HepG2 (cell line): ENCODE results near the gene P2RX3. TPM values are rescaled to one million over a fixed set of nuclear protein-coding genes. Genes with fewer than 3 reads are reported as not detected.

Experiments used
- AHR ChIP-seq: IDR thresholded peaks from 2 replicates; pipeline ENCODE4 v1.6.1; 2018; ENCODE audit warnings: missing genetic modification reagents, missing compliant biosample characterization
- HCFC1 ChIP-seq: fragments of 150-350 bp; IDR thresholded peaks from 2 replicates; pipeline ENCODE4 v1.6.1; 2014; ENCODE audit warnings: low read depth, low read length
- KDM6A ChIP-seq: IDR thresholded peaks from 2 replicates; pipeline ENCODE4 v1.6.1; 2016; ENCODE audit warnings: low read depth
- MAFG ChIP-seq: sonication (generic); formaldehyde crosslinking; IDR thresholded peaks from 2 replicates; pipeline ENCODE4 v1.5.1; 2020; ENCODE audit warnings: mild to moderate bottlenecking, missing genetic modification reagents
- MEIS1 ChIP-seq: sonication (generic); formaldehyde crosslinking; IDR thresholded peaks from 2 replicates; pipeline ENCODE4 v1.9.0; 2021; ENCODE audit warnings: mild to moderate bottlenecking, missing genetic modification reagents, moderate library complexity, borderline replicate concordance
- MZF1 ChIP-seq: sonication (generic); formaldehyde crosslinking; IDR thresholded peaks from 2 replicates; pipeline ENCODE4 v1.8.1; 2023; ENCODE audit warnings: mild to moderate bottlenecking, missing genetic modification reagents, borderline replicate concordance
- NPAS2 ChIP-seq: sonication (generic); formaldehyde crosslinking; IDR thresholded peaks from 2 replicates; pipeline ENCODE4 v1.8.0; 2022; ENCODE audit warnings: mild to moderate bottlenecking, missing genetic modification reagents, borderline replicate concordance
- PCBP1 ChIP-seq: fragments of 200-400 bp; formaldehyde crosslinking; IDR thresholded peaks from 2 replicates; pipeline ENCODE4 v1.6.1; 2017; ENCODE audit warnings: mild to moderate bottlenecking, low read depth, low read length, borderline replicate concordance
- POGK ChIP-seq: sonication (generic); formaldehyde crosslinking; conservative IDR thresholded peaks from 2 replicates; pipeline ENCODE4 v1.8.0; 2022; ENCODE audit warnings: mild to moderate bottlenecking, moderate library complexity, missing genetic modification reagents
- SP140L ChIP-seq: sonication (generic); formaldehyde crosslinking; IDR thresholded peaks from 2 replicates; pipeline ENCODE4 v1.4.0; 2020; ENCODE audit warnings: missing genetic modification reagents, borderline replicate concordance
- SRY ChIP-seq: sonication (generic); formaldehyde crosslinking; IDR thresholded peaks from 2 replicates; pipeline ENCODE4 v1.8.0; 2022; ENCODE audit warnings: mild to moderate bottlenecking, missing genetic modification reagents
- TAF15 ChIP-seq: fragments of 200-400 bp; formaldehyde crosslinking; IDR thresholded peaks from one replicate; pipeline ENCODE4 v1.6.1; 2018; ENCODE audit warnings: mild to moderate bottlenecking, low read depth, low read length; ENCODE audit not compliant: poor library complexity, severe bottlenecking
- THAP7 ChIP-seq: sonication (generic); formaldehyde crosslinking; IDR thresholded peaks from 2 replicates; pipeline ENCODE4 v1.8.1; 2023; ENCODE audit warnings: mild to moderate bottlenecking, missing genetic modification reagents
- TIGD3 ChIP-seq: sonication (generic); formaldehyde crosslinking; IDR thresholded peaks from 2 replicates; pipeline ENCODE4 v1.5.1; 2020; ENCODE audit warnings: mild to moderate bottlenecking, missing genetic modification reagents, borderline replicate concordance
- YEATS2 ChIP-seq: sonication (generic); formaldehyde crosslinking; IDR thresholded peaks from 2 replicates; pipeline ENCODE4 v1.4.0; 2020; ENCODE audit warnings: missing genetic modification reagents, borderline replicate concordance
- ZBTB39 ChIP-seq: sonication (generic); formaldehyde crosslinking; IDR thresholded peaks from 2 replicates; pipeline ENCODE4 v1.5.0; 2020; ENCODE audit warnings: missing genetic modification reagents
- ZFP36L2 ChIP-seq: sonication (generic); formaldehyde crosslinking; IDR thresholded peaks from 2 replicates; pipeline ENCODE4 v1.4.0; 2020; ENCODE audit warnings: missing genetic modification reagents
- ZNF101 ChIP-seq: sonication (generic); formaldehyde crosslinking; IDR thresholded peaks from 2 replicates; pipeline ENCODE4 v1.4.0; 2020; ENCODE audit warnings: mild to moderate bottlenecking, low read depth, missing genetic modification reagents, borderline replicate concordance
- polyA plus RNA-seq, 8 experiments: library from polyadenylated mRNA; depleted of rRNA in 3 of 8; stranded (reverse) in 7 of 8; unstranded in 1 of 8; fragments of >200 nt; fragmentation: Illumina TruSeq in 4 of 8; extraction: Trizol in 4 of 8; gene quantifications; 2 replicates each; pipeline versions ENCODE4 v1.2.1 to v1.2.3, GENCODE V29; 2011 to 2016; ENCODE audit warnings: low read depth in 4 of 8, missing spikeins in 1 of 8, mixed read lengths in 1 of 8; ENCODE audit not compliant: insufficient read depth in 1 of 8
- total RNA-seq, 5 experiments: library from RNA; depleted of rRNA; stranded (reverse); fragments of >200 nt; fragmentation: Illumina TruSeq; extraction: Trizol; gene quantifications; 2 replicates each; pipeline ENCODE4 v1.2.3, GENCODE V29; 2016; ENCODE audit warnings: low read depth in 1 of 5
- TF ChIP-seq, protein P1 (sequence below): sonication (generic); formaldehyde crosslinking; IDR thresholded peaks from 2 replicates; pipeline ENCODE4 v1.9.0; 2021; ENCODE audit warnings: missing genetic modification reagents, borderline replicate concordance
- TF ChIP-seq, protein P2 (sequence below): sonication (generic); formaldehyde crosslinking; IDR thresholded peaks from 2 replicates; pipeline ENCODE4 v1.8.1; 2023; ENCODE audit warnings: missing genetic modification reagents, mild to moderate bottlenecking, borderline replicate concordance

The P2RX3 gene
- total and polyA plus RNA-seq, 2 of the 13 experiments (the other 11 are each of a cell fraction or from before 2014, with no cell fraction given) = 0.08 TPM; not detected in 1

DNA sequence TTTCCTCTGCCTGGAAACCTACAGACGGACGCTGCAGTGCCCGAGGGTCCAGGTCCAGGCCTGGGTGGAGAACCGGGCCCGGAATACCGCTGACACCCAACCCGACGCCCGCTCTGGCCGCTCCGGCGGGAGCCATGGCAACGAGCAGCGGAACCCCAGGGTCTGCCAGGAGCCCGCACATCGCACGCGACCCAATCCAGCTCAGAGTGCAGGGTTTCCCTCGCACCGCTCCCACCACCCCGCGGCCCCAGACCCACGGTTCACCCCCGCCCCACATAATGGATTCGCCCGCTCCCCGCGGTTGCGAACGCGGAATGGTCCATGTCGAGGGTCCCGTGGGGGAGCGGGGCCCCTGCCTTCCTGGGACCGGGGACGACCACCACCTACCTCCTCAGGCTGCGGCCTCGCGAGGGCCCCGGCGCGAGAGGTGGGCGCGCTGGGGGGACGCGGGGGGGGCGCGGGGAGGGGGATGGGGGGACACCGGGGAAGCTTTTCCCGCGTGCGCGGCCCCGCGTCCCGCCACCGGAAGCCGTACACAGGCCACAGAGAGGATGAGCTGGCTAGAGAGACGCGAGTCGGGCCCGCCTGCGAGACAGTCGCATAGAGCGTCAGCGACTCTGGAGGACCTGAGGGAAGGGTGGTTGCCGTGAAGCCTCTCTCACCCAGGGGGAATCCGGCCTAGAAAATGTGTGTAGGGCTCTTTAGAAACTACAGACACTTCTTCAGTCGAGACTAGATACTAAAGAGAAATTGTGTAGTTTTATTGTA, 2.6 kb upstream of the P2RX3 start, which contains the start of gene SSRP1 (continued):
- no peak for TF ChIP-seq NPAS2 (CRISPR knock-in tag)
- no peak for TF ChIP-seq POGK (CRISPR knock-in tag)
- peak; percentile 95; the same call in 1 of the 2 replicates for TF ChIP-seq PCBP1
- no peak for TF ChIP-seq ZBTB39 (CRISPR knock-in tag)
- no peak for TF ChIP-seq MZF1 (CRISPR knock-in tag)
- no peak for TF ChIP-seq MEIS1 (CRISPR knock-in tag)
- TF ChIP-seq TIGD3 = no peak
- TF ChIP-seq TAF15 = no peak
- TF ChIP-seq YEATS2 = peak; percentile 88
- no peak for TF ChIP-seq THAP7 (CRISPR knock-in tag)
- 0 out of 2 replicates have a peak, but pooled peaks have one; percentile 21 for TF ChIP-seq SRY
- TF ChIP-seq, protein P1, sequence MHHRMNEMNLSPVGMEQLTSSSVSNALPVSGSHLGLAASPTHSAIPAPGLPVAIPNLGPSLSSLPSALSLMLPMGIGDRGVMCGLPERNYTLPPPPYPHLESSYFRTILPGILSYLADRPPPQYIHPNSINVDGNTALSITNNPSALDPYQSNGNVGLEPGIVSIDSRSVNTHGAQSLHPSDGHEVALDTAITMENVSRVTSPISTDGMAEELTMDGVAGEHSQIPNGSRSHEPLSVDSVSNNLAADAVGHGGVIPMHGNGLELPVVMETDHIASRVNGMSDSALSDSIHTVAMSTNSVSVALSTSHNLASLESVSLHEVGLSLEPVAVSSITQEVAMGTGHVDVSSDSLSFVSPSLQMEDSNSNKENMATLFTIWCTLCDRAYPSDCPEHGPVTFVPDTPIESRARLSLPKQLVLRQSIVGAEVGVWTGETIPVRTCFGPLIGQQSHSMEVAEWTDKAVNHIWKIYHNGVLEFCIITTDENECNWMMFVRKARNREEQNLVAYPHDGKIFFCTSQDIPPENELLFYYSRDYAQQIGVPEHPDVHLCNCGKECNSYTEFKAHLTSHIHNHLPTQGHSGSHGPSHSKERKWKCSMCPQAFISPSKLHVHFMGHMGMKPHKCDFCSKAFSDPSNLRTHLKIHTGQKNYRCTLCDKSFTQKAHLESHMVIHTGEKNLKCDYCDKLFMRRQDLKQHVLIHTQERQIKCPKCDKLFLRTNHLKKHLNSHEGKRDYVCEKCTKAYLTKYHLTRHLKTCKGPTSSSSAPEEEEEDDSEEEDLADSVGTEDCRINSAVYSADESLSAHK (CRISPR knock-in tag) = 0 out of 2 replicates have a peak, but pooled peaks have one; percentile 45
- no peak for TF ChIP-seq MAFG (CRISPR knock-in tag)
- TF ChIP-seq, protein P2, sequence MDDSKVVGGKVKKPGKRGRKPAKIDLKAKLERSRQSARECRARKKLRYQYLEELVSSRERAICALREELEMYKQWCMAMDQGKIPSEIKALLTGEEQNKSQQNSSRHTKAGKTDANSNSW = no peak
- no peak for TF ChIP-seq SP140L (CRISPR knock-in tag)
- no peak for TF ChIP-seq ZNF101 (CRISPR knock-in tag)
- TF ChIP-seq ZFP36L2 = no peak
- TF ChIP-seq AHR = peak; percentile 56; the same call in 1 of the 2 replicates
- TF ChIP-seq HCFC1 = no peak; the same call in 1 of the 2 replicates
- no peak for TF ChIP-seq KDM6A (CRISPR knock-in tag)
